ENCODE results near the gene EMD.
"Not testable (repeated sequence)": the region's sequence is repeated elsewhere in the genome, so short reads cannot be mapped to it uniquely, and the experiment has no call there.

Gene EMD

DNA sequence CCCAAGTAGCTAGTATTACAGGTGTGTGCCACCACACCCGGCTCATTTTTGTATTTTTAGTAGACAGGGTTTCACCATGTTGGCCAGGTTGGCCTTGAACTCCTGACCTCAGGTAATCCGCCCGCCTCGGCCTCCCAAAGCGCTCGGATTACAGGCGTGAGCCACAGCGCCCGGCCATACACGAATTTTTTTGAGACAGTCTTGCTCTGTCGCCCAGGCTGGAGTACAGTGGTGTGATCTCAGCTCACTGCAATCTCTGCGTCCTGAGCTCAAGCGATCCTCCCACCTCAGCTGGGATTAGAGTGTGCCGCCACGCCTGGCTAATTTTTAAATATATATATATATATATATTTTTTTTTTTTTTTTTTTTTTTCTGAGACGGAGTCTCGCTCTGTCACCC, 17.3 kb downstream of the EMD start:
- not testable (repeated sequence) for DNase-seq (ENCODE audit: low read depth)

DNA sequence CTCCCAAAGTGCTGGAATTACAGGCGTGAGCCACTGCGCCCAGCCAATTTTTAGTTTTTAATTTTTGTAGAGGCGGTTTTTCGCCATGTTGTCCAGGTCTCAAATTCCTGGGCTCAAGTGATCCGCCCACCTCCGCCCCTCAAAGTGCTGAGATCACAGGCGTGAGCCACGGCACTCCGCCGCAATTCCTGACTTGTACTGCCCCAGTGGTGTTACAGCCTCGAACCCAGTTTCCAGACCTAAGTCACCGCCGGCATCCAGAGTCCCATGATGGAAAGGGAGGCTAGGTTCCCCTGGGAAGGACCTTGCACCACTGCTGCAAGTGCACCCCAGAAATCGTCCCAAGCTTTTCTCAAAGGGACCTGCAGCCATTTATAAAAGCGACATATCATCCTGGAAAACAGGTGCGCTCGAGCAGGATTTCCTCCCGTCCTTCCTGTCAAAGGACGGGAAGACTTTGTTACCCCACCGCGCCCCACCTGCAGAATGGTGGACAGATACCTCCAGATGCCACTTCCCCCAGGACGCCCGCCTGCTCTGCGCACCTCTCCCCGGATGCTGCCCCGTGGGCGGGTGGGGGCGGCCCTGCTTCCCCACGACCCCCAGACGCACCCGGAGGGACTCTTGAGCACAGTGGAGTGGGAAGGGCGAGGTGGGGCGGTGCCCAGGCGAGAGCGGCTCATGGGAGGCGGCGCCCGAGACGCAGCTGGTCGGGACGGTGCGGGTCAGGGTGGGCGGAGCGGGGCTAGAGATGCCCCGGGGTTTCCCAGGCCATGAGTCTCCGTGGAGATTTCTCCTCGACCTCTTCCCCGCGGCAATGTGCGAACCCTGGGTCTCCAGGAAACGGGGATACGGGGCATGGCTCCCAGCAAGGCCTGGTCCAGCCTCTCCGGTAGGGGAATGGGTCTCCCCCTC, 18.1 kb downstream of the EMD start:
- peak; percentile 52 for DNase-seq (ENCODE audit: low read depth)

DNA sequence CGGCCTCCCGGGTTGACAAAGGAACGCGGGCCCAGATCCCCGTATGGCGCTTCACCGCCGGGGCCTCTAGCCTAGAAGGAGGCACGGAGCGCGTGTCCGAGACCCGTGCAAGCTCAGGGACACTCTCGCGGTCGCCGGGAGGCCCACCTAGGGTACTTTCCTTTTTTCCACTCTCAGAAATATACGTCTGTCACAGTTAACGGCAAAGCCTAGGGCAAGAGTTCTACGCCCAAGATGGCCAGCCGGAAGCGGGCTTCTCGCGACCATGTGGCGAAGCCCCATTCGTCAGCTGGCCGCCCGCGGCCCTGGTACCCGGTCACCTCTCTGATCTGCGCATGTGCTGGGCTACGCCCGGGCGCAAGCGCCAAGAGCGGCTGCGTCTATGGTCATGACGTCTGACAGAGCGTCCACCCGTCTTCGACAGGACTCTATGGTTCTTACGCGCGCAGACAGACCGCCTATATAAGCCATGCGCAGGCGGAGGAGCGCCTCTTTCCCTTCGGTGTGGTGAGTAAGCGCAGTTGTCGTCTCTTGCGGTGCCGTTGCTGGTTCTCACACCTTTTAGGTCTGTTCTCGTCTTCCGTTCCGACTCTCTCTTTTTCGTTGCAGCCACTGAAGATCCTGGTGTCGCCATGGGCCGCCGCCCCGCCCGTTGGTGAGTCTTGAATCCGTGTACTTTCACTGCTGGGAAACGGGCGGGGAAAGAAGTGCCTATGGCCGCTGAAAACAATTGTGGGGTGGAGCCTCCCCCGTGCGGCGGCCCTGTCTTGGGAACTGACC, 19.0 kb downstream of the EMD start, which contains the start of gene RPL10:
TSS of gene RPL10 (plus strand) at position 490 of the 780 bp plus-strand sequence. CDS start at position 633, 143 bp downstream.
- DNase-seq (ENCODE audit: low read depth): peak; percentile 82

- DNase-seq (ENCODE audit: low read depth): peak; percentile 75
These were observed 19.8 kb downstream of the EMD start for GRCh38 chrX:154398668-154399526.

GRCh38 chrX:154399527-154400368, 20.7 kb downstream of the EMD start:
- DNase-seq (ENCODE audit: low read depth): no peak

GRCh38 chrX:154400369-154400817, 21.3 kb downstream of the EMD start:
- DNase-seq (ENCODE audit: low read depth): not testable (repeated sequence)

DNA sequence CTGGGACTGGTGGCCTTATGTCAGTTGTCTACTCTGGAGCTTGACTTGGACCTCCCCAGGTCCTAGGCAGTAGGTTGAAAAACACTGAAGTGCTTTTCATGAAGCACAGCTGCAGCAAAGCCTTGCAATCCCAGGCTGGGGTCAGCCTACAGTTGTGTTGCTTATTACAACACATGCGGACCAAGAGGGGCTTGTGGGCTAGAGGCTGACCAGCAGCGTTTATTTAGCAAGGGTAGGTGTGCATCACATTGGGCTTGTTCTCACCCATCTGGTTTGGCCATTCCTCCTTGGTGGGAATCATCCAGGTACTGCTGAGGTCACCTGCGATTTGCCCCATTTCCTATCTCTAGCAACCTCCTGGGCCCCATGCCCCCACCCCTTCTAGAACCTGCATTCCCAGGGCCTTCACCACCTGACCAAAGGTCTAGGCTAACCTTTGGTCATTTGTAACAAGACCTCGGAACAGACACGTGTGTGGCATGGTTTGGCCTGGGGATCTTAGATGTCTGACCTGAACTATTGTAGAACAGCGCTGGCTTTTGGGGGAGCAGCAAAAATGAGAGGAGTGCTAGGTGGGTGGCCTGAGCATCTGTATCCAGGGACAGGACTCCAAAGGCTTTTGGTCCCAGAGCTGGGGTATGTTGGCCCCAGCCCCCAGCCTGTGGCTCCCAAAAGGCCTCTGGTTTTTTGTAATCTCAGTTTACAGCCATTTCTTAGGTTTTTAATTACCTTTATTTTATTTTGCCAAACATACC, 22.1 kb downstream of the EMD start:
- DNase-seq (ENCODE audit: low read depth): no peak

GRCh38 chrX:154401918-154402621, 23.0 kb downstream of the EMD start:
- no peak for DNase-seq (ENCODE audit: low read depth)

DNA sequence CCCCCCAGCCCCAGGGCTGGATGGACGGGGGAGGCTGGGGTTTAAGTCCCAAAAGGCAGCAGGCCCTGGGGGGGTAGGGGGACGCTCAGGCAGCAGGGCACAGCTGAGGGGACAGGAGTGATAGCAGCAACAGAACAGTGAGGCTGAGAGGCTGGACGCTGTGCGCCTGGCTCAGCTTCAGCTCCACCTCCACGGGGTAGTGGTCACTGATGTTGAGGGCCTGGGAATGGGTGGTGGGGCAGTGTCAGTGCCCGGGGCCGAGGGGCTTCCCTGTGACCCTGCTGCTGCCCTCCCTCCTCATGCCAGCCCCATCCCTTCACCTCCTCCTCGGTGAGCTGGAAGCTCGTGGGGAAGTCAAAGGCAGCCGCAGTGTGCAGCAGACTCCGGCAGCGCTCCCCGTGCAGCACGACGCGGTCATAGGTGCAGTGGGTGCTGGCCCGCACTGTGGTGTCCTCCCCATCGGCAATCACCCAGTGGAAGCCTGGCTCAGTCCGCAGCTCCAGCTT, 23.6 kb downstream of the EMD start:
- no peak for DNase-seq (ENCODE audit: low read depth)

DNA sequence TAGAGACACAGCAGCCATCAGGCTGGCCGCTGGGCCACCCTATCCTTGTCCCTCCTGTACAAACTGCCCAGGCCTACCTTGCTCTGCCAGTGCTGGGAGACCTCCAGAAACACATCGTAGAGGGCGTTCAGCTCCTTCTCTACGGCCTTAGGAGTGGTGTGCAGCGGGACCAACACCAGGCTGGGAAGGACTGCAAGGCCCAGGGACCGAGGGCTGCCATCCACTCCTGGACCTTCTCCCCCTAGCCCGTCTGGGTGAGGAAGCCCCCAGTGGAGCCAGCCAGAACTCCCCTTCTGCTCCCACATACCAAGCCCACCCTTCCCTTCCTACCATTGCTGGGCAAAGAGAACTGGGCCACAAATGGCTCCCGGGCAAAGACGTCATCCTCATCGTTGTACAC, 24.1 kb downstream of the EMD start:
- DNase-seq (ENCODE audit: low read depth): no peak

DNA sequence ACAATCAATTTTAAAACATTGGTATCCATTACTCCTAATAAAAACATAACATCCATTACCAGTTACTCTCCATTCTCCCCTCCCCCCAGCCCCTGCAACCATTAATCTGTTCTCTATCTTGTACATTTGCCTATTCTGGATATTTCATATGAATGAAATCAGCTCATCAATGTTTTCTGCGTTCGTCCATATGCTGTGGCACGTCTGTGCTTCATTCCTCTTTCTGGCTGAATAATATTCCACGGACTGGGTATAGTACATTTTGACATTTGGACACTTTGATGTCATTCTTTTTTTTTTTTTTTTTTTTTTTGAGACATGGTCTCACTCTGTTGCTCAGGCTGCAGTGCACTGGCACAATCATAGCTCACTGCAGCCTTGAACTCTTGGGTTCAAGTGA, 24.8 kb downstream of the EMD start:
- DNase-seq (ENCODE audit: low read depth): no peak

- no peak for DNase-seq (ENCODE audit: low read depth)
These were observed 25.6 kb downstream of the EMD start for GRCh38 chrX:154404625-154405192.

GRCh38 chrX:154408659-154409221, 29.6 kb downstream of the EMD start:
- DNase-seq (ENCODE audit: low read depth): no peak

- no peak for DNase-seq (ENCODE audit: low read depth)
These were observed 30.3 kb downstream of the EMD start, which contains the start of gene DNASE1L1 for GRCh38 chrX:154409222-154409871. DNASE1L1 (minus strand) TSS chrX:154409254; CDS start chrX:154405568, 3,686 bp downstream.

DNA sequence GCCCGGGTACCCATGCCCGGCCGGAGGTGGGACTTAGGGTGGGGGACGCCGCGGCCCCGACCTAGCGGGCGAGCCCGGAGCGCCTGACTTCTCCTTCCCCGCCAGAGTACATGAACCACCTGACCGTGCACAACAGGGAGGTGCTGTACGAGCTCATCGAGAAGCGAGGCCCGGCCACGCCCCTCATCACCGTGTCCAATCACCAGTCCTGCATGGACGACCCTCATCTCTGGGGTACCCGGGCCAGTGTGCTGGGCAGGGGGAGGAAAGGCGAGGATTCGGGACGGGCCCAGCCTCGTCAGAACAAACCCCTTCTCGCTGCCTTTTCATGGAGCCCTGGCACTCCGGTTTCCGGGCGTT, 32.9 kb downstream of the EMD start:
- peak; percentile 34 for DNase-seq (ENCODE audit: low read depth)

DNA sequence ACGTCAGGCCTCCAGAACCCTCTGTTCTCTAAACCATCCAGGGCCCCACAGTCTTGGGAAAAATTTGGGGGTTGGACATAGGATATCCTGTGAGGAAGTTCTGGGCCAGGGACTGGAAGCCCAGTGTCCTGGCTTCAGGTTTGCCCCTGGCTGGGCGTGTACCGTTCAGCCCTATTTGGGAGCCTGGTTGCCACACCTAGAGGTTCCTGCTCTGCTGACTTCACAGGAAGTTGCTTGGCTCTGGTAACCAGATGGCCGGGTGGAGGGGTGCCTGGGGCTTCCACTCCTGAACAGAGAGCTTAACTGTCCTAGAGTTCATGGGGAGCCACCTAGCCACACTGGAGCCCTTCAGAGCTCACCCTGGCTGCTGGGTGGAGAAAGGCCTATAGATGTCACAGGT, 33.4 kb downstream of the EMD start:
- DNase-seq (ENCODE audit: low read depth): no peak

GRCh38 chrX:154413142-154413541, 34.0 kb downstream of the EMD start:
- no peak for DNase-seq (ENCODE audit: low read depth)

GRCh38 chrX:154417157-154417556, 38.1 kb downstream of the EMD start:
- DNase-seq (ENCODE audit: low read depth): no peak

Measured in activated T-helper 9 cell treated with anti-CD3 and anti-CD28 coated beads, Interleukin-2, amount 50 U/mL, for 16 hours (primary cell).